Gastroesophageal sphincter (tissue), 4 donors: ENCODE data around the gene SDF4. TPM values are rescaled to one million over a fixed set of nuclear protein-coding genes. Genes with fewer than 3 reads are reported as not detected.

Experiments
- ATAC-seq: fragments of 150-250 bp; one replicate; pipeline ENCODE4 v1.9.1; 2016; ENCODE audit warnings: mild to moderate bottlenecking, moderate library complexity
- H3K27ac ChIP-seq, 4 donors: fragments of 200-600 bp; sonication (generic) in 3 of 4; 1 replicate in 3 of 4; 2 replicates in 1 of 4; pipeline ENCODE4 v1.5.1; 2016 to 2019
- H3K27me3 ChIP-seq: fragments of 200-600 bp; sonication (generic); one replicate; pipeline ENCODE4 v1.5.1; 2019
- H3K36me3 ChIP-seq, 2 donors: fragments of 200-600 bp; sonication (generic); one replicate each; pipeline ENCODE4 v1.5.1; 2019; ENCODE audit warnings: control low read depth in 1 of 2
- H3K4me1 ChIP-seq, 3 donors: fragments of 200-600 bp; sonication (generic); 1 replicate in 2 of 3; 2 replicates in 1 of 3; pipeline ENCODE4 v1.5.1; 2016 to 2019; ENCODE audit warnings: control low read depth in 2 of 3
- H3K4me3 ChIP-seq, 2 donors: fragments of 200-600 bp; sonication (generic); one replicate each; pipeline ENCODE4 v1.5.1; 2019; ENCODE audit warnings: mild to moderate bottlenecking in 1 of 2, moderate library complexity in 1 of 2
- H3K9me3 ChIP-seq, 3 donors: fragments of 200-600 bp; sonication (generic); one replicate each; pipeline ENCODE4 v1.5.1; 2017 to 2019; ENCODE audit warnings: control low read depth in 2 of 3
- EP300 ChIP-seq: sonication (generic); formaldehyde crosslinking; IDR thresholded peaks from one replicate; pipeline ENCODE4 v1.6.1; 2017; ENCODE audit warnings: antibody characterized with exemption, mild to moderate bottlenecking
- POLR2A ChIP-seq, 2 donors: fragments of 450-650 bp; IDR thresholded peaks; one replicate each; pipeline ENCODE4 v1.6.1; 2017; ENCODE audit warnings: antibody characterized with exemption in 2 of 2, mild to moderate bottlenecking in 2 of 2, moderate library complexity in 1 of 2
- POLR2AphosphoS5 ChIP-seq: sonication (generic); formaldehyde crosslinking; IDR thresholded peaks from one replicate; pipeline ENCODE4 v1.6.1; 2017; ENCODE audit warnings: antibody characterized with exemption
- WGBS, 2 donors: methylation state at CpG; one replicate each; pipeline ENCODE4 v1.1.5; 2018; ENCODE audit warnings: low coverage in 1 of 2; 5-methylcytosine and 5-hydroxymethylcytosine counted together
- total RNA-seq, 4 donors: library from RNA; depleted of rRNA; stranded (reverse); fragments of >200 nt; gene quantifications; one replicate each; pipeline ENCODE4 v1.1.0, GENCODE V29; 2016
- TF ChIP-seq, protein P1 (sequence below), 4 experiments: fragments of 200-600 bp in 2 of 4; fragments of 450-650 bp in 2 of 4; sonication (generic) in 1 of 4; IDR thresholded peaks; one replicate each; pipeline ENCODE4 v1.5.1; 2017 to 2019; ENCODE audit warnings: antibody characterized with exemption in 4 of 4, mild to moderate bottlenecking in 2 of 4, moderate library complexity in 2 of 4

SDF4 gene
- total RNA-seq, 4 donors from 2014 or later: 84.2 to 115 (median 93.9) TPM

DNA sequence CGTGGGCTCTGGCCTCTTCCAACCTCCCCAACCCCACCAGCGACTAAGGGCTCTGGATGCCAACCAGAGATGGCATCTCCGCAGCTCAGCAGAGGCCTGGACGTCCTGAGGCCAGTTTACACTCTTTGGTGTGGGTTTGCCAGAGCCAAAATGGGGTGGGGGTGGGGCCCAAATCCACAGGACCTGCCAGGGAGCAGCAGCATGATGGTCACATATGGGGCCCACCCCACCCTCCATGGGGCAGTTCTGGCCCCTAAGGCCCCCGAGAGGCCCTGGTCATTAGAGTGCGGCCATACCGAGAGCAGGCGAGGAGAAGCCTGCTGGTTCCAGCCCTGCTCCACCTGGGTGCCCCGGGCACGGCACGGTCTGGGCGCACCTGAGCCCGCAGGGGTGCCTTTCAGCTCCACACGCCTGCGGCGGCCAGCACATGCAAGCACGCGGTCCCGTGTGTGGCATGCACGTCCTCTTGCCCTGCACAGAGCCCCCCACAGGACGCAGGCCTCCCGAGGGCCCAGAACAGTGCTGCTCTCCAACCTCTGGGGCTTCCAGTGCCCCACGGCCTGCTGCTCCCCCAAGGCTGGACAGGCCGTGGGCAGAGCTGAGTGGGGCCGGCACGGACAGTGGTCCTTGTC lies 9.9 kb upstream of the SDF4 start:
- peaks cover 0 to 22% (median 6%) of the 10 kb centered on the region in 3 donors for H3K4me1 ChIP-seq
- WGBS, 2 donors: no CpG with 5 or more reads among the region's 26 CpGs

DNA sequence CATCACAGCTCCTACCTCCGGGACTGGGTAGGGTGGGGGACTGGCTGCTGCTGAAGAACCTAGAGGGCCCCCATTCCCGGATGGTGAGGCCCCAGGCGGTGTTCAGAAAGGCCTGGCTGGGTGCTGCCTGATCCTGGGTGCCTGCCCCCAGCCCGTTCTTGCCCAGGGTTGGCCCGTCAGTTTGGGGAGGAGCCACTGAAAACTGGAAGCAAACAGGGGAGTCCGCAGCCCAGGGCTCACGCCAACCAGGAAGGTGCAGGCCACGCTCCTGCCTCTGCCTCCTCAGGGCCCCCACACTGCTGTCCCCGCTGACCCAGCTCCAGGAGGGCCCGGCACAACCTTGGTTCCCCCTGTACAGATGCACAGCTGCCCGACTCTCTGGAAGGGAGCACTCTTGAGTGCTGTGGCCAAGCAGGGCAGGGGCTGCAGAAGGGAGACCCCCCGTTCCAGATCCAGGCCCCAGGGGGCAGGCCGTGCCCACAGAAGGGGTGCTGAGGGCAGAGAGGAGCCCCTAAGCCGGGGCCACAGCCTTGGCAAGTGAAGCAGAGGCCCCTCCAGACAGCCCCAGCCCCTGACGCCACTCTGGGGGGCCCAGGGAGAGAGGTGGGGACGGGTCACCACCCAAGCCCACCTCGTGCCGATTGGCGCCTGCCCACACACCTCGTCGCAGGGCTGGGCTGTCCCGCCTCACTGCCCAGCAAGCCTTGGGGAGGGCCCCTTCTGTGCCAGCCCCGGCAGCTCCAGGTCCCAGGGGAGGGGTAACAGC lies 9.2 kb upstream of the SDF4 start:
- TF ChIP-seq POLR2A (IDR thresholded peaks at IDR 0.05) (no peak), POLR2AphosphoS5 (no peak), EP300 (no peak)
- TF ChIP-seq, protein P1, sequence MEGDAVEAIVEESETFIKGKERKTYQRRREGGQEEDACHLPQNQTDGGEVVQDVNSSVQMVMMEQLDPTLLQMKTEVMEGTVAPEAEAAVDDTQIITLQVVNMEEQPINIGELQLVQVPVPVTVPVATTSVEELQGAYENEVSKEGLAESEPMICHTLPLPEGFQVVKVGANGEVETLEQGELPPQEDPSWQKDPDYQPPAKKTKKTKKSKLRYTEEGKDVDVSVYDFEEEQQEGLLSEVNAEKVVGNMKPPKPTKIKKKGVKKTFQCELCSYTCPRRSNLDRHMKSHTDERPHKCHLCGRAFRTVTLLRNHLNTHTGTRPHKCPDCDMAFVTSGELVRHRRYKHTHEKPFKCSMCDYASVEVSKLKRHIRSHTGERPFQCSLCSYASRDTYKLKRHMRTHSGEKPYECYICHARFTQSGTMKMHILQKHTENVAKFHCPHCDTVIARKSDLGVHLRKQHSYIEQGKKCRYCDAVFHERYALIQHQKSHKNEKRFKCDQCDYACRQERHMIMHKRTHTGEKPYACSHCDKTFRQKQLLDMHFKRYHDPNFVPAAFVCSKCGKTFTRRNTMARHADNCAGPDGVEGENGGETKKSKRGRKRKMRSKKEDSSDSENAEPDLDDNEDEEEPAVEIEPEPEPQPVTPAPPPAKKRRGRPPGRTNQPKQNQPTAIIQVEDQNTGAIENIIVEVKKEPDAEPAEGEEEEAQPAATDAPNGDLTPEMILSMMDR (IDR thresholded peaks at IDR 0.05): no peak
- ATAC-seq: no peak
- Histone ChIP-seq H3K27me3 (peaks cover 62% of the 10 kb centered on the region), H3K9me3 (no peaks in the 10 kb centered on the region), H3K4me3 (no peak overlapping the region), H3K36me3 (peaks cover 0 to 25% of the 10 kb centered on the region in 2 donors), H3K27ac (no peak overlapping the region), H3K4me1 (peaks cover 0 to 18% (median 6%) of the 10 kb centered on the region in 3 donors)
- WGBS, 2 donors: no CpG with 5 or more reads among the region's 23 CpGs

More for the DNA sequence above, 9.9 kb upstream of the SDF4 start:
- peaks cover 69% of the 10 kb centered on the region for H3K27me3 ChIP-seq
- no peak for TF ChIP-seq POLR2AphosphoS5
- TF ChIP-seq POLR2A (IDR thresholded peaks at IDR 0.05): no peak
- TF ChIP-seq, protein P1 (IDR thresholded peaks at IDR 0.05): no peak
- no peak for TF ChIP-seq EP300
- no peak overlapping the region for H3K4me3 ChIP-seq
- H3K36me3 ChIP-seq: peaks cover 0 to 25% of the 10 kb centered on the region in 2 donors
- no peaks in the 10 kb centered on the region for H3K9me3 ChIP-seq
- no peak for ATAC-seq
- no peak overlapping the region for H3K27ac ChIP-seq

DNA sequence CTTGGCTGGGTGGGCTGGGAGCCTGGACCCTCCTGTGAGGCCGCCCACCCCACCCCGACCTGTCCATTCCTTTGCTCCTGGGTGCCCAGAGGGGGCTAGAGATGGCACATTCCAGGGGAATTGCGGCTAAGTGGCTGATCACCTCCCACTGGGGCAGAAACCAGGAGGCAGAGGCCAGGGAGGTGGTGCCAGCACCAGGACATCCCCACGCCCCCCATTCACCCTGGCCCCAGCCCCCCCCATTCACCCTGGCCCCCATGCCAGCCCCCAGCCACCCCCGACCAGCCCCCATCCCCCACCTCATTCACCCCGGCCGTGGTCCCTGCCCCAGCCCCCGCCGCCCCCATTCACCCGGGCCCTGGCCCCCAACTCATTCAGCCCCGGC lies 8.5 kb upstream of the SDF4 start:
- Histone ChIP-seq H3K36me3 (peaks cover 0 to 29% of the 10 kb centered on the region in 2 donors), H3K27me3 (peaks cover 56% of the 10 kb centered on the region), H3K4me1 (peaks cover 0 to 16% (median 6%) of the 10 kb centered on the region in 3 donors), H3K27ac (no peak overlapping the region), H3K9me3 (no peaks in the 10 kb centered on the region), H3K4me3 (no peak overlapping the region)
- no peak for TF ChIP-seq POLR2A (IDR thresholded peaks at IDR 0.05)
- TF ChIP-seq, protein P1 (IDR thresholded peaks at IDR 0.05): no peak
- TF ChIP-seq EP300: no peak
- TF ChIP-seq POLR2AphosphoS5: no peak
- no CpG with 5 or more reads among the region's 11 CpGs for WGBS, 2 donors
- no peak for ATAC-seq

DNA sequence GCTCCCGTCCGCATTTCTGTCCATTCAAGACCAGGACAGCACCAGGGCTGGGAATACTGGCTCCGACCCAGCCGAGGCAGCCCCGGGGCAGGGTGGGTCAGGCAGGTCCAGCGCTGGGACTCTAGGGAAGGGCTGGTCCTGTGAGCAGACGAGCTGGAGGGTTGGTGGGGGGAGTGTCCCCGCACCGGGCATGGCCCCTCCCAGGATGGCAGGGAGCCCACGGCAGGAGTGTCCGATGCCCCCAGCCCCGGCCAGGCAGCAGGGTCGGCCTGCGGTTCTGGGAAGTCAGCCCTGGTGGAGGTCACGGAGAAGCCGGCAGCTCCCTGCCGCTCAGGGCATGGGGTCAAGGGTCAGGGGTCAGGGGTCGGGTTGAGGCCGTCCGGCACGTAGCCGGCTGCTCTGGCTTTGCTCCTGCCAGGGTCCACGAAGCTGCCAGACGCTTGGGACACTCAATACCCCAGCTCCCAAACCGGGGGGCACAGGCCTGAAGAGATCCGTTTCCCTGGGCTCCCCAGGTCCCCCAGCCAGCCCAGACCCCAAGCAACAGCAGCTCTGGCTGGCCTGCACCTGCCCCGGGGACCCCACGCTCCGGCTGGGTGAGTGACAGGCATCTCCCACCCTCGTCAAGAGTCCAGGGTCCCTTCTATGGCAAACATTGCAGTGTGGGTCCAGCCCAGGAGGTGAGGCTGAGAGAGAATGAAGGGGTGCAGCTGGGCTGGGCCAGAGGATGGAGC lies 8.0 kb upstream of the SDF4 start:
- Histone ChIP-seq H3K27ac (no peak overlapping the region), H3K27me3 (peaks cover 53% of the 10 kb centered on the region), H3K9me3 (no peaks in the 10 kb centered on the region), H3K4me3 (no peak overlapping the region), H3K4me1 (peaks cover 0 to 16% (median 6%) of the 10 kb centered on the region in 3 donors), H3K36me3 (peaks cover 0 to 34% of the 10 kb centered on the region in 2 donors)
- no peak for TF ChIP-seq POLR2A (IDR thresholded peaks at IDR 0.05)
- no peak for TF ChIP-seq EP300
- TF ChIP-seq POLR2AphosphoS5: no peak
- TF ChIP-seq, protein P1 (IDR thresholded peaks at IDR 0.05): no peak
- no peak for ATAC-seq
- no CpG with 5 or more reads among the region's 30 CpGs for WGBS, 2 donors
